Activated CD4-positive, alpha-beta memory T cell treated with anti-CD3 and anti-CD28 coated beads, Interleukin-2, amount 10 ng/mL, durations not matched to agents 7 days and 5 days (primary cell): ENCODE results near the gene IL10. TPM values are rescaled to one million over a fixed set of nuclear protein-coding genes. Genes with fewer than 3 reads are reported as not detected.
"Not testable (repeated sequence)": the region's sequence is repeated elsewhere in the genome, so short reads cannot be mapped to it uniquely, and the experiment has no call there.

ENCODE experiments used
- CTCF ChIA-PET: fragments of 350-600 bp; sonication (Branson Sonifier 250); formaldehyde crosslinking; loops from one replicate; lab custom pipeline; 2021; ENCODE audit warnings: antibody characterized with exemption, inconsistent platforms; lab: Charles Lee
- POLR2A ChIA-PET: fragments of 350-600 bp; sonication (Branson Sonifier 250); formaldehyde crosslinking; loops from one replicate; lab custom pipeline; 2021; ENCODE audit warnings: antibody characterized with exemption; lab: Charles Lee
- DNase-seq: peaks from one replicate; pipeline ENCODE4 v3.0.0-alpha.2; 2020
- H3K27ac Mint-ChIP-seq: one replicate; pipeline ENCODE4 v1.8.0; 2021; ENCODE audit warnings: mild to moderate bottlenecking, mixed read lengths
- H3K27me3 Mint-ChIP-seq: one replicate; pipeline ENCODE4 v1.8.0; 2021; ENCODE audit warnings: mixed read lengths
- H3K36me3 Mint-ChIP-seq: one replicate; pipeline ENCODE4 v1.8.0; 2021; ENCODE audit warnings: low read depth, mixed read lengths
- H3K4me1 Mint-ChIP-seq: one replicate; pipeline ENCODE4 v1.8.0; 2021; ENCODE audit warnings: mixed read lengths
- H3K4me3 Mint-ChIP-seq: one replicate; pipeline ENCODE4 v1.8.0; 2021; ENCODE audit warnings: mild to moderate bottlenecking, mixed read lengths
- H3K9me3 Mint-ChIP-seq: one replicate; pipeline ENCODE4 v1.8.0; 2021; ENCODE audit warnings: mixed read lengths
- total RNA-seq, 2 experiments: library from RNA; stranded (reverse); gene quantifications; one replicate each; pipeline ENCODE4 v1.2.3, GENCODE V29; 2021

The IL10 gene
- total RNA-seq, 2 experiments from 2014 or later, result 0.73 to 1.9 TPM

DNA sequence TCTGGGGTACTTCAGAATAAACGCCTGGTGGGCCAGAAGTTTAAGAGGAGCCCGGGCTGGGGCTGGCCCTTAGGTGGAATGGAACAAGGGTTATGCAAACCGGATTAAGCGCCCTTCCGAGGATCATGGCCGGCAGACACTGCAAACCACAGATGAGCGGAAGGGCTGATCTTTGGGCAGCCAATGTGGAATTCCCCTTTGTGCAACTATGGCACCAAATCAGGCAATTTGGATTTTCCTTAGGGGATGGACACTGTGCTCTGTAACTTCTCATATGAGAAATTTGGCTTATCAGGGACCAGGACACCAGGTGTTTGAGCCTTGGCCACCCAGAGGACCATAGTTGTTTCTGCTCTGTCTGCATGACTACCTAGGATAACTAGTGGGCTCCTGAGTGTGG lies 5.7 kb upstream of the IL10 start:
- Mint-ChIP-seq H3K27me3 (peaks cover 20% of the 10 kb centered on the region), H3K36me3 (no peaks in the 10 kb centered on the region), H3K4me1 (peaks cover 29% of the 10 kb centered on the region), H3K4me3 (no peak overlapping the region), H3K9me3 (no peaks in the 10 kb centered on the region), H3K27ac (no peak overlapping the region)
- CTCF ChIA-PET, result interaction anchor here (0.6 to 1.0 kb wide), 2 partner anchors 44 to 1019 kb away, joined by 3 read pairs; no protein-coding TSS in a partner anchor
- POLR2A ChIA-PET, result interaction anchor here (1.9 to 2.1 kb wide), 2 partner anchors 12 to 25 kb away, joined by 6 to 7 read pairs; no protein-coding TSS in a partner anchor
- no peak for DNase-seq

GRCh38 chr1:206776229-206776628 lies 3.9 kb upstream of the IL10 start:
- no peaks in the 10 kb centered on the region for H3K36me3 Mint-ChIP-seq
- peaks cover 34% of the 10 kb centered on the region for H3K27me3 Mint-ChIP-seq
- CTCF ChIA-PET, result interaction anchor here (0.6 to 1.0 kb wide), 2 partner anchors 23 to 32 kb away, joined by 3 to 5 read pairs; no protein-coding TSS in a partner anchor
- no peak overlapping the region for H3K27ac Mint-ChIP-seq
- H3K4me3 Mint-ChIP-seq, result no peak overlapping the region
- POLR2A ChIA-PET, result no interaction called here
- H3K4me1 Mint-ChIP-seq, result peaks cover 31% of the 10 kb centered on the region
- no peak for DNase-seq
- H3K9me3 Mint-ChIP-seq, result no peaks in the 10 kb centered on the region

- no peaks in the 10 kb centered on the region for H3K36me3 Mint-ChIP-seq
- no peak overlapping the region for H3K27ac Mint-ChIP-seq
- CTCF ChIA-PET, result interaction anchor here (0.8 to 1.1 kb wide), 3 partner anchors 10 to 138 kb away, joined by 3 to 5 read pairs (median 3); no protein-coding TSS in a partner anchor
- H3K9me3 Mint-ChIP-seq, result no peaks in the 10 kb centered on the region
- no peak for DNase-seq
- POLR2A ChIA-PET, result interaction anchor here (1.6 kb wide), 1 partner anchor 10 kb away, joined by 11 read pairs; no protein-coding TSS in a partner anchor
- H3K4me1 Mint-ChIP-seq, result peaks cover 53% of the 10 kb centered on the region
- H3K4me3 Mint-ChIP-seq, result no peak overlapping the region
- H3K27me3 Mint-ChIP-seq, result peaks cover 41% of the 10 kb centered on the region
Measured at GRCh38 chr1:206774093-206774492, 1.8 kb upstream of the IL10 start.

- H3K4me1 Mint-ChIP-seq, result peaks cover 77% of the 10 kb centered on the region
- POLR2A ChIA-PET, result interaction anchor here (1.0 to 8.5 kb wide), 8 partner anchors 9 to 46 kb away, joined by 3 to 114 read pairs (median 9); no protein-coding TSS in a partner anchor
Measured at GRCh38 chr1:206771338-206771692, 979 bp downstream of the IL10 start.

GRCh38 chr1:206770531-206771337 lies 1.6 kb downstream of the IL10 start, which contains the start of gene IL19:
IL19 (plus strand) TSS chr1:206770773; CDS start chr1:206836663, 65,890 bp downstream.
- peak within 1 kb of the TSS; percentile 67 for H3K27ac Mint-ChIP-seq
- DNase-seq, result no peak
- H3K27me3 Mint-ChIP-seq, result peaks cover 37% of the 10 kb centered on the region
- H3K4me3 Mint-ChIP-seq, result no peak within 1 kb of the TSS
- H3K36me3 Mint-ChIP-seq, result no peaks in the 10 kb centered on the region
- no peaks in the 10 kb centered on the region for H3K9me3 Mint-ChIP-seq
- peaks cover 83% of the 10 kb centered on the region for H3K4me1 Mint-ChIP-seq
- POLR2A ChIA-PET, result interaction anchor here (0.7 to 8.5 kb wide), 13 partner anchors 9 to 47 kb away, joined by 3 to 114 read pairs (median 5); no protein-coding TSS in a partner anchor
- CTCF ChIA-PET, result interaction anchor here (0.8 to 5.5 kb wide), 11 partner anchors 9 to 40 kb away, joined by 3 to 42 read pairs (median 3); no protein-coding TSS in a partner anchor

More at GRCh38 chr1:206771338-206771692, 979 bp downstream of the IL10 start:
- peak overlapping the region; percentile 17 for H3K27ac Mint-ChIP-seq
- H3K9me3 Mint-ChIP-seq, result no peaks in the 10 kb centered on the region
- CTCF ChIA-PET, result interaction anchor here (0.7 to 5.5 kb wide), 6 partner anchors 14 to 36 kb away, joined by 3 to 42 read pairs (median 3); no protein-coding TSS in a partner anchor
- DNase-seq, result no peak
- H3K36me3 Mint-ChIP-seq, result no peaks in the 10 kb centered on the region
- no peak overlapping the region for H3K4me3 Mint-ChIP-seq
- H3K27me3 Mint-ChIP-seq, result peaks cover 41% of the 10 kb centered on the region

- peaks cover 3% of the 10 kb centered on the region for H3K36me3 Mint-ChIP-seq
- DNase-seq, result peak; percentile 85
- H3K4me3 Mint-ChIP-seq, result peak overlapping the region; percentile 4
- H3K27me3 Mint-ChIP-seq, result peaks cover 29% of the 10 kb centered on the region
- CTCF ChIA-PET, result interaction anchor here (0.7 to 5.5 kb wide), 12 partner anchors 13 to 143 kb away, joined by 3 to 42 read pairs (median 4); no protein-coding TSS in a partner anchor
- peaks cover 87% of the 10 kb centered on the region for H3K4me1 Mint-ChIP-seq
- POLR2A ChIA-PET, result interaction anchor here (0.7 to 8.5 kb wide), 13 partner anchors 8 to 143 kb away, joined by 3 to 114 read pairs (median 4); no protein-coding TSS in a partner anchor
- peak overlapping the region; percentile 67 for H3K27ac Mint-ChIP-seq
- H3K9me3 Mint-ChIP-seq, result no peaks in the 10 kb centered on the region
Measured at GRCh38 chr1:206769304-206769731, 3.0 kb downstream of the IL10 start.

- Mint-ChIP-seq H3K4me1 (peaks cover 88% of the 10 kb centered on the region), H3K36me3 (peaks cover 8% of the 10 kb centered on the region), H3K27me3 (peaks cover 29% of the 10 kb centered on the region), H3K4me3 (no peak overlapping the region), H3K9me3 (peaks cover 4% of the 10 kb centered on the region), H3K27ac (peak overlapping the region; percentile 18)
- POLR2A ChIA-PET, result interaction anchor here (0.7 to 8.5 kb wide), 15 partner anchors 8 to 144 kb away, joined by 3 to 114 read pairs (median 4); no protein-coding TSS in a partner anchor
- CTCF ChIA-PET, result interaction anchor here (0.7 to 5.5 kb wide), 17 partner anchors 12 to 144 kb away, joined by 3 to 42 read pairs (median 5); no protein-coding TSS in a partner anchor
- DNase-seq, result no peak
Measured at GRCh38 chr1:206768472-206769303, 3.6 kb downstream of the IL10 start.

- Mint-ChIP-seq H3K27me3 (peaks cover 19% of the 10 kb centered on the region), H3K36me3 (peaks cover 11% of the 10 kb centered on the region), H3K4me3 (peak overlapping the region; percentile 21), H3K9me3 (peaks cover 9% of the 10 kb centered on the region), H3K4me1 (peaks cover 75% of the 10 kb centered on the region), H3K27ac (peak overlapping the region; percentile 66)
- peak; percentile 85 for DNase-seq
- ChIA-PET CTCF (interaction anchor here (0.6 to 4.2 kb wide), 9 partner anchors 27 to 146 kb away, joined by 3 to 41 read pairs (median 5); no protein-coding TSS in a partner anchor), POLR2A (interaction anchor here (0.6 to 8.5 kb wide), 17 partner anchors 8 to 158 kb away, joined by 3 to 114 read pairs (median 6); partner anchors contain the start of gene FCMR)
Measured at GRCh38 chr1:206766251-206766856, 5.9 kb downstream of the IL10 start.

- ChIA-PET POLR2A (interaction anchor here (0.8 to 8.5 kb wide), 16 partner anchors 7 to 159 kb away, joined by 3 to 114 read pairs (median 6); partner anchors contain the start of gene FCMR), CTCF (interaction anchor here (0.6 to 4.2 kb wide), 10 partner anchors 17 to 146 kb away, joined by 3 to 41 read pairs (median 6); no protein-coding TSS in a partner anchor)
- not testable (repeated sequence) for H3K9me3 Mint-ChIP-seq, H3K4me3 Mint-ChIP-seq, DNase-seq, H3K27ac Mint-ChIP-seq
- Mint-ChIP-seq H3K4me1 (peaks cover 72% of the 10 kb centered on the region), H3K27me3 (peaks cover 17% of the 10 kb centered on the region), H3K36me3 (peaks cover 11% of the 10 kb centered on the region)
Measured at GRCh38 chr1:206765771-206766170, 6.5 kb downstream of the IL10 start.

GRCh38 chr1:206762741-206763364 lies 9.4 kb downstream of the IL10 start:
- ChIA-PET POLR2A (interaction anchor here (1.1 kb wide), 1 partner anchor 23 kb away, joined by 3 read pairs; no protein-coding TSS in a partner anchor), CTCF (interaction anchor here (2.9 to 4.0 kb wide), 3 partner anchors 28 to 47 kb away, joined by 11 to 41 read pairs (median 15); no protein-coding TSS in a partner anchor)
- H3K27ac Mint-ChIP-seq, H3K4me3 Mint-ChIP-seq, H3K9me3 Mint-ChIP-seq, DNase-seq: not testable (repeated sequence)
- Mint-ChIP-seq H3K36me3 (peaks cover 11% of the 10 kb centered on the region), H3K27me3 (peaks cover 19% of the 10 kb centered on the region), H3K4me1 (peaks cover 48% of the 10 kb centered on the region)
